Bone marrow (tissue), 2 donors: ENCODE data around the gene LZTS2.

Experiments
- DNase-seq, 2 donors: peaks; one replicate each; lab custom pipeline; 2025; lab: John Stamatoyannopoulos, UW

Gene LZTS2

DNA sequence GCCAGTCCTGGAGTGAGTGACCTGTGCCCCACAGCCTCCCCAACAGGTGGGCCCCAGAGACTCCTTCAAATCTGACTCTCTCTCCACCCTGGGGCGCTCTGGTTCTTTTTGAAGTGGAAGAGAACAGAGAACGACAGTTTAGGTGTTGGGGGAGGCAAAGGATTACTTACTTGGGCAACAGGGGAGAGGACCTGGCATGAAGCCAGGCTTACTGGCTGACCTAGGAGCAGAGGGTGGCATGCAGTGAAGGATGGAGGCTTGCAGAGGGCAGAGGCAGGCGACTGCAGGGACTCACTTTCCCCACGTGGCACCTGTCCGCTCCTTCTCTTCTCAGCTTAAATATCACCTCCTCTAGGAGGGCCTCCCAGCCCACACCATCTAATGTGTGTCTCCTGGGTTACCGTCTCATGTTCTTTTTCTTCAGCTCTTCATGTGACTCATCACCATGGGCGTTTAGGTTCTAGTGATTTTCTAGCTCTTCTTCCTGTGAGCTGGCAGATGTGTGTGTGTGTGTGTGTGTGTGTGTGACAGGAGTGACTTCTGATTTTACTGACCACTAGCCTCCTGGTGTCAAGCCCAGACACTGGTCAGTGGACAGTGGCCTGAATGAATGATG, 15.5 kb downstream of the LZTS2 start:
- peak in 1 of 2 donors; percentile 52 for DNase-seq

DNA sequence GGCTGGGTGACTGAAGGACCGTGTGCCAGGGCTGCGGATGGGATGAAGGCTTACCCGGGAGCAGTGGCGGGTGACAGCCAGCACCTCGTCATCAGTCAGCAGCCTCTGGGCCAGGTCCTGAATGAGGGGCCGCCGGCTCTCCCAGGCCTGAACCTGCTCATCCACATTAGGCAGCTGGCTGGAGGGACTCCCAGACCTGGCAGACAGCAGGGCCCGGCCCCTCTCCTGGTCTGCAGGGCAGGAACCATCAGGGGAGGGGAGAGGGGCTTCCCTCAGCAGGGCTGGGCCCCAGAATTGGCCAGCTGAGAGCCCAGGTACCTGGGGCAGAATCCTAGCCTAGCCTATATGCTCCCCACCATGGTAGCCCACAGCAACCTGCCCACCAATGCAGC, 16.0 kb downstream of the LZTS2 start:
- no peak for DNase-seq

DNA sequence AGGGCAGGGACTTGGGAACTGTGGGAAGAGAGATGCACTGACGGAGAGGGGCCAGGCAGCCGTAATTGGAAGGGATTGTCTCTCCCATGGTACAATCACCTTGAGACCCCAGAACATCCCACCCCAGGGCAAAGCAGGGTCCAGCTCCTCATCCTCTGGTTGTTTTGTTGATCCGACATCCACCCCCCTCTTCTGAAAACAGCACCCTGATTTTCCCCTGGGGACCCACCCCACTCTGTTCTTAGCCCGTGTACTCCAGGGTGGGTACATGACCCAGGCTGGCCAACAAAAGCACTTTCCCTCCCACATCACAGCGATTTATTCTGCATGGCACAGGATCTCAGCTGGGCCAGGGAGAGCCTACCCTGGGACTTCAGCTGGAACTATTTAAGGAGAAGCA, 17.2 kb downstream of the LZTS2 start:
- no peak for DNase-seq

DNA sequence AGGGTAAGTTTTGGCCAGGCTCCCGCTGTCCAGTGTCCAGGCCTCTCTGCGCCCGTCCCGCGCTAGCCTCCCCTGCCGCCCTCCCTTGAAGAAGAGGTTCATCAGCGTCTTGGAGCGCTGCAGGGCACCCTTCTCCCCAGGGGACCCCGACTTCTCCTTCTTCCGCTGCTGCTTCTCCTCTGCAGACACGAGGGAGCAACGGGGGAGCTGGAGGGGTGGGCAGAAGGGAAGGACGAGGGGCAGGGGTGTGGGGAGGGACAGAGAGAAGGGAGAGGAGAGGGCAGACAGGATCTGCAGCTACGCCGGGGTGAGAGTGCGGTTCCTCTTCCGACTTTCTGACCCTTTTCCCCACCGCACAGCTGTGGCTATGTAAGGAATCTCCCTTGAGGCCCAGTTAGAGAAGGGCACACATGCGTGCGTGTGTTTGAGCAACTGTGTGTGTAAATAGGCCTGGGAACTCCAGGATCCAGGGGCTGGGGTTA, 18.6 kb downstream of the LZTS2 start:
- DNase-seq, result no peak

DNA sequence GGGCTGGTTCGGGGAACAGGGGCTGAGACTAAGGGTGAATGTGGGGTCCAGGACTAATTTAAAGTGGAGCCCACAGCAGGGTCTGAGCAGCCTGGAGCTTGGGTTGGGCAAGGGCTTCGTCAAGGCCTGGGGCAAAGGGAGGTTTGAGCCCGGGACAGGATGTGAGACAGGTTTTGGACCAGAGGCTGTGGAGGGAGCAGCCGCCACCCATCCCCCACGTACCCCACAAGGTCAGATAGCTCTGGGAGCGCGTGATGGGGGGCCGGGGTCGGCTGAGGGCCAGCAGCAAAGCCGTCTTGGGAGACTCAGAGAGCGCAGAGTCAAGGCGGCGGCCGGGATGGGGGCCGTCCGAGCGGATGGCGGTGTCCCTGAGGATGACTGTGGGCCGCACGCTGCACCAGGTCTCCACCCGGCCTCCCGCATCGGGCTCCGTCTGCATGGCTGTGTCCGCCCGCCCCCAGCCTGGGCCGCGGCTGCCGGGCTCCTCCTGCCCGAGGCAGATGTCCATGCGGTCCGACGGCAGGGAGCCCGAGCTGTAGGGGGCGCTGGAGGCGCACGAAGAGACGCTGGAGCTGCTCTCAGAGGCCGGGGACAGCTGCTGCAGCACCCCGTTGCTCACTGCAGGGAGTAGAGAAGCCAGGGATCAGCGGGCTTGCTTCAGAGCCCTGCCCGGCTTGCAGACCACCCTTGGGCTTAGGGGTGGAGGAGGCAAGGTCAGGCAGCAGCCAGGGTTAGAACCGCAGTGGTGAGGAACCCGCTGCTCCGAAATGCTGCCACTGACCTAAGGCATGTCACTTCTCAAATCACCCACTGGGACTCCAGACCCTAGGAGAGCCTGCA, 19.2 kb downstream of the LZTS2 start:
- peak; percentile 55 to 60 for DNase-seq

DNA sequence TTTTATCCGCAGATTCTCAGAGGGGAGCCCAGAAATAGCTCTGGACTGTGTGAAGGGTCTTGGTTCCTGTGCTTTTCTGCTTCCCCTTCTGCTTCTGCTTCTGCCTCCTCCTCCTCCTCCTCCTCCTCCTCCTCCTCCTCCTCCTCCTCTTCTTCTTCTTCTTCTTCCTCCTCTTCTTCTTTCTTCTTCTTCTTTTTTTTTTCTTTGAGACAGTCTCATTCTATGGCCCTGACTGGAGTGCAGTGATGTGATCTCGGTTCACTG, 19.8 kb downstream of the LZTS2 start:
- no peak for DNase-seq

DNA sequence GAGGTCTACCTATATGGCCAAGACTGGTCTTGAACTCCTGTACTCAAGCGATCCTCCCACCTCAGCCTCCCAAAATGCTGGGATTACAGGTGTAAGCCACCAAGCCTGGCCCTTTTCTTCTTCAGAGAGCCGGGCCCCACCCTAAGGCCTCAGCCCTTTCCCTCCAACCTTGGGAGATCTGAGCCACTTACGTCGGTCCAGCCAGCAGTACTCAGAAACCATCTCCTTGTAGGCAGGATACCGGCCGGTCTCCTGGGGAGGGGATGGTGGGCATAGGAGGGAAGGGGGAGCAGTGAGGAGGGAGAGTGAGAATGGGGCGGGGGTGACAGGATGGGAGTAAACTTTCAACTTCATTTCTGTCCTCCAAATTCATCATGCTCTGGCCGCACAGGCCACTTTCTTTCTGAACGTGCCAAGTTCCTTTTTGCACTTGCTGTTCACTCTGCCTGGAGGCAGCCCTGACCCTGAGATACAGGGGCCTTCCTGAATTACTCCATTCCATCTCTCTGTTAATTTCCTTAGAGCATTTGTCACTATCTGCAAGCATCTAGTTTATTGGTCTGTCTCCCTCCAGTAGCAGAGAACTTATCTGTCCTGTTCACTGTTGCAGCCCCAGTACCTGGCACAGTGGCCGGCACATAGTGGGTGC, 20.9 kb downstream of the LZTS2 start:
- DNase-seq, result no peak

DNA sequence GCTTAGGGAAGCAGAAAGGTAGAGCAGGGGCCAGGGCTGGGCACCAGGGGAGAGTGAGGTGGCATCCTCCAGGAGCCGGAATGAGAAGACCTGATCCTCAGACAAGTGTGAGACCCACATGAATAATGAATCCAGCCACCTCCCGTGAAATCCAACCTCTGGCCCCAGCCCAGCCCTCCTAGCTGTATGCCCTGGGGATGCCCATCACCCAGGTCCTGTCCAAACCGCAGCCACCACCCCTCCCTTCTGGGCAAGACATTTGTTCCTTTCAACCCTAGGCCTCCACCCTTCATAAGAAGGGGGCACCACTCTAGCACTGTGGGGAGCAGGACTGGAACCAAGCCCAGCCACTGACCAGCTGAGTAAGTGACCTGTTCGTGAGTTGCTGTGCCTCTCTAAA, 21.6 kb downstream of the LZTS2 start:
- no peak for DNase-seq

DNA sequence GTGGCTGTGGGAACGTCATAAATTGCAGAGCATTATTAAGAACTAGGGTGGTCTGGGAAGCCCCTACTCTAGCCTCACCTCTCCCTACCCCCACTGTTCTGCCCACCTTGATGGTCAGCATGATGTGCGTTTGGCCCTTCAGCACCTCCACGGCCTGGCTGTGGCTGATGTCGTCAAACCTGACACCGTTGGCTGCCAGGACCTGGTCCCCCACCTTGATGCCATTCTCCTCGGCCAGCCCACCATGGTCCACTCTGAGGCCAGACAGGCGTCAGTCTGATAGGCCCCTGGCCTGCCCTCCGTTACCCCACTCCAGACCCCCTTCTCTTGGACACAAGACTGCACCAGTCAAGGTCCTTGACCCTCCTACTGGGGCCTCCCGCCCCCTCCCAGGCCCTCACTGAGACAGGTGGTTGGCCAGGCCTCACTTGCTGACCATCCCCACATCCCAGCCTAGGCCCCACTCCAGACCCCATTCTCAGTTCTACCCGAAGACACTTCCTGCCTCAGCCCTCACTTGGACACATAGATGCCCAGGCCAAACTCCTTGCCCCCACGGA, 22.2 kb downstream of the LZTS2 start:
- DNase-seq, result no peak

DNA sequence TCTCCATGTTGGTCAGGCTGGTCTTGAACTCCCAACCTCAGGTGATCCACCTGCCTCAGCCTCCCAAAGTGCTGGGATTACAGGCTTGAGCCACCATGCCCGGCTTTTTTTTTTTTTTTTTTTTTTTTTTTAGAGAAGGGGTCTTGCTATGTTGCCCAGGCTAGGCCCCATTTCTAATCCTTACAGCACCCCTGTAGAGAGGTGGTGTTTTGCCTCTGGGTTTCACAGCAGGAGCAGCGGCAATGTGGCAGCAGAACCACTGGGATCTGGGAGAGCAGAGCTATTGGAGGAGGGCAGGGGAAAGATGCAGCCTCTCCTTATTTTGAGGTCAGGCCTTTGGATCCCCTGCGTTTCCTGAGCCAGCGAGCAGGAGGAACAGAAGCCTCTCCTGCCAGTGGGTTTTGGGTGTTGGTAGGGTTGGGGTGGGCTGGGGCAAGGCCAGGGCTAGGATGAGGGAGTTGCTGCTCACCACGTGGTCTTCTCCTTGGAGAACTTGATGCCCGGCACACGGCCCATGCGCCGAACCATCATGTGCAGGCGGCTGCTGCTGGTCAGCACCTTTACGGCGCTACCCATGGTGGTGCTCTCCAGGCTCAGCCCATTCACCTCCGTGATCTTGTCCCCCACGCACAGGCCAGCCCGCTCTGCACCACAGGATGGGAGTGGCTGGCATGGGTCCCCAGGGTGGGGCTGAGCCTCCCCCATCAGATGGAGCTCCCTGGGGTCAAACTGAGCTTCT, 23.5 kb downstream of the LZTS2 start:
- no peak for DNase-seq

DNA sequence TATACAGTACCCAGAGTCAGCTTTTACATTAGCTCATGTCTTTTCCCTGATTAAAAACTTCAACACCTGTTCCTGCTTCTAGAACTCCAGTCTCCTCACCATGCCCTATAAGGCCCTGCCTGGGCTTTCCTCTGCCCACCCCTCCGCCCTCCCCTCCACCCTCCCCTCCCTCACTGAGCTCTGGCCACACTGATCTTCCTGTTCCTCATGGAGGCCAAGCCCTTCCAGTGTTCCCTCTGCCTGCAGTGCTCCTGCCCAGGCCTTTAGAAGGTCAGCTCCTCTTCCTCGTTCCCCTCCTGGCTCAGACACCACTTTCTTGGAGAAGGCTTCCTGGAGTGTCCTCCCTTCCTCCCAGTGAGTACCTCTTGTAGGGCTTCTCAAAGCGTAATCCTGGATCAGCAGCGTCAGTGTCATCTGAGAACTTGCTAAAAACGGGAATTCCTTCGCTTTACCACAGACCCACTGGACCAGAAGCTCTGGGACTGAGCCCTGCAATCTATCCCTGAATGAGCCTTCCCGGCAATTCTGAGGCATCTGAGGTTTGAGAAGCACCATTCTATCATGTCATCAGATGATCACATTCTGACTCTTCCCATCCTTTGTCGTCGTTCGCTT, 27.6 kb downstream of the LZTS2 start:
- DNase-seq, result no peak

DNA sequence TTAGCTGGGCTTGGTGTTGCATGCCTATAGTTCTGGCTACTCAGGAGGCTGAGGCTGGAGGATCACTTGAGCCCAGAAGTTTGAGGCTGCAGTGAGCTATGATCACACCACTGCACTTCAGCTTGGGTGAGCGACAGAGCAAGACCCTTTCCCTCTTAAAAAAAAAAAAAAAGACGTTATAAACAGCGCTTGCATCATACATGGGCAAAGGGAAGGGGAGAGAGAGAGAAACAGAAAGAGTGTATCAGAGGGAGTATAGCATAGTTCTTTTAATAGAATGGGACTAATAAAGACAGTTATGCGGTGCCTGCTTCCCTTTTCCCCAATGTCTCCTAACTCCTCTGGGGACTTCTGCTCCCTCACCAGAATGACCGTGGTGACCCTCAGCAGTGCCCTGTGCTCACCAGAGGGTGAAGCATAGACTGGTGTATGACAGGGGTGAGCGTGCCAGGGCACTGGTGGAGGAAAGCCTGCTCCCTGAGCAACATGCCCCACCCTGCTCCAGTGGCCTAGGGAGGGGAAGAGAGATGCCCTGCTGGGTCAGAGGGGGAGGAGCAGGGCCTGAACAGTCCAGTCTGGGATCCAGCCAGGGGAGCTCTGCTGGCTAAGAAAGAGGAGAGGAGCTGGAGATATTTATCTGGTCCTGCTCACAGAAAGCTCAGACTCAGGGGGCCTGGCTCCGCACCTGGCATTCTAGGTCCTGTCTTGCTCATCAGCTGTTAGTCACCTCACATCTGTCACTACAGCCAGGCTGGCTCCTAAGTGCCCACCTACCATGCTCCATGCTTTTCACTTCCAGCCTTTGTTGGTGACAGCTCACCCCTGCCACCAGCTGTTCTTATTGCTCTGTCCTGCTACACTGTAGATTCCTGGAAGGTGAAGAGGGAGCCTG, 29.1 kb downstream of the LZTS2 start:
- peak in 1 of 2 donors; percentile 26 for DNase-seq

DNA sequence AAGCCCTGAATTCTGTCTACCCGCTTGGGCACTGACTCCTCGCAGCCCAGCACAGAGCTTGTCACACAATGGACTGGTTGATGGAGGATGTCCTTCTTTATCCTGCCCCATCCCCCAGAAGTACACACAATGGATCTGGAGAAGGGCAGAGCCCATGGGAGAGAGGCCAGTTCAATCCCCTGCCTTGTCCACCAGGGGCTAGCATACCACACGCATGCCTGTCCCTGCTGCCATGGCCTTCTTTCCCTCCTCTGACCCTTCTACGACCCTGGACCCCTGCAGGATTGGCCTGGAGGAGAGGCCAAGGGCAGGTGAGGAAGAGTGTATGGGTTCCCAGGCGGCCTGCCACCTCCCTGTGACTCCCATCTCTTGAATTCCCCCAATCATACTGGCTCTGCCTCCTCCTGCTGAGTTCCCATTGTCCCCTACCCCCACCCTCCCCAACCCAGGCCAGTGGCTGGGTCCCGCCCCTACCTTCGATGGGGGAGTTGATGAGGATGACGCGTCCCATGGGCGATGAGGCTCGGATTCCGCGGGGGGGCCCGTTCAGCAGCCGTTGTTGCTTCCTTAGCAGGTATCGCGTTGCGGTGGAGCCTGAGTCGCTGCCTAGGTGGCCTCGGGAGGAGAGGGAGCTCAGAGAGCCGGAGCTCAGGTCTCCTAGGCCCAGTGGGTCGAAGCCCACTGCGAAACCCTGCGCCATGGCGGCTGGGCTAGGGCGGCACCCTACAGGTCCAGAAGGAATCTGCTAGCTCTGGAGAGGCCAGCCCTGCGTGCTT, 30.1 kb downstream of the LZTS2 start:
- DNase-seq, result no peak

DNA sequence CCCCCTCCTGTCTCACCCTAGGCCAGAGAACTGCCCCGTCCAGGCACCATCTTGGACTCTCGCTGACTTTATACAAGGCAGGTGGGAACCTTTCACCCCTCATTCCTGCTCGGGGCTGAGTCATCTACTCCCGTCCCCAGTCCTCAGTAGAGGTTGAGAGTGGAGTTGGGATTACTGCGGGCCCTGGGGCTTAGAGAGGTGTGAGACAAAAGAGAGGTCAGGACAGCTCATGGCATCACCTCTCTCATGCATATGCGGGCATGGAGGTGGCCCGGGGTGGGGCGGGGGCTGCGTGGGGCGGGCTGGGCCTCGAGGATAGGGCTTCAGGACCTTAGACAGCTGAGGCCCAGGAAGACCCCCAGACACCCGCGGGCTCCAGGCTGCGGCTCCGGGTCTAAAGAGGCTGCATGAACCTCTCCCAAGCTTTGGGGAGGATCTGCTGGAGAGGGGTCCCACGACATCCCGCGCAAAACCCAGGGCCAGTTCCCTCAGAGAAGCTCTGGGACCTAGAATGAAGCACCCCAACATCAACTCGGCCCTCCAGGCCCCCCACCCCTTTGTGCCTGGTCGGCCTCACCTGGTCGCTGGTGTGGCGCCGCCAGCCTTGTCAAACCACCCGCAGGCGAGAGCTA, 31.0 kb downstream of the LZTS2 start:
- no peak for DNase-seq

DNA sequence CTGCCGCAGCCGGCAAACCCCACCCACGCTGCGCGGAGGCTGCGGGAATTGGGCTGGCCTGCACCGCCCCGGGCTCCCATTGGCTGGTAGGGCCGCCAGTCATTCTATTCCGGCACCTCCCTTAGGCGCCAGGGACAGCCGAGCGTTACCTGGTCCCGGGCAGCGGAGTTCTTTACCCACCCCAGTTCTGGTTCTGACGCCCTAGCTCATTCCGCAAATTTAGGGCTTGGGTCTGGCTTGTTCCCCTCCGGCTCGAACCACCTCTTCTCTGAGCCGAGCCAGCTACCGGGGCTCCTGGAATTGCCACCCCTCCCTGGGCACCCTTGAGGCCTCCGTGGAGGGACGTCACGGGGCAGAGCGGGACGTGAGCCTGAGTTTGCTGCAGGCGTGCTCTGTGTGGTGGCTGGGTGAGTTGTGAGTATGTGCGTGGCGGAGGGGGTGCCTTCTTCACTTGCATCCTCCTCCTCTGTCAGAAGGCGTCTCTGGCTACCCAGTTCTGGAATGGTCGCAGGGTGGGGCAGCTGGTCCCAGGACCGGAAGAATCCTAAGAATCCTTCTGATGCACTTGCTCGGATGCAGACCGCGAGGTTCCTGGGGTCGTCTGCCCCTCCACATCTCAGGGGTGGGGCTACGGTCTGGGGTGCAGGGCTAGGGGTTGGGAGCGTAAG, 31.7 kb downstream of the LZTS2 start, which contains the start of the genes PDZD7 and SFXN3:
TSS of gene PDZD7 (minus strand) at position 2 of the 668 bp plus-strand sequence. CDS start 910 bp downstream, outside the sequence.
TSS of gene SFXN3 (plus strand) at position 107 of the 668 bp plus-strand sequence. CDS start 3,461 bp downstream, outside the sequence.
- DNase-seq, result peak; percentile 68 to 84

DNA sequence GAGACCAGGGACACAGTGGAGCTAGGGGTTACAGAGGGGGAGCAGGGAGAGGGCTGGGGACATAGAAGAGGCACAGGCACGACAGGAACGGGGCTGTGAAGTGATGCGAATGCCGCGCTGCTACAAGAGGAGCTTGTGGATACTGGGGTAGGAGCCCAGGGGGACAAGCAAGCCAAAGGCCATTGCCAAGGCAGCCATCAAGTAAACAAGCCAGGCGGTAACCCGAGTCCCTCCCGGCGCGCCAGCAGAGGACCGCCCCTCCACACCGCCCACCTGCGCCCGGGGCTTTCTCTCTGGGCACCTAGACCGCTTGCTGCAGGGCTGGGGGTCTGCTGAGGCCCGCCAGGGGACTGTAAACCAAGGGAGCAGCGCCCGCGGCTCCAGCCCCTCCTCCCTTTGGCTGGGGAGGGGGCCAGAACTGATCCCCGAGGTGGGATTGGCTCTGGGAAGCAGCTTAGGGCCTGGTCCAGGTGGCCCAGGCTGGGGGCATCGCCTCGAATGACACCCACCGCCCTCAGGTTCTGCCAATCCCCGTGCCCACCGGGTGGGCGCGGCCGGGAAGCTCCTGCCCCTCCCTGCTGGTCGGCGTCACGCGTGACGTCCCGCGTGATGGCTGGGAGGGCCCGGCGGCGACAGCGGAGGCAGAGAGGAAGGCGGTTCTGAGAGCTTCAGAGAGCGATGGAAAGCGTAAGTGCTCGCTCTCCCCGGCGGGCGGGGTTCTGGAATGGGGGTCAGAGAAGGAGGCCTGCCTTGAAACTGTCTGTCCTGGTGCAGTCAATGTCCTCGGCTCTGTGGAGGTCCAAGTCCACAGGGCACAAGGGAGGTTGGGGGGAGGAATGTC, 32.4 kb downstream of the LZTS2 start:
- DNase-seq, result peak; percentile 59 to 68

DNA sequence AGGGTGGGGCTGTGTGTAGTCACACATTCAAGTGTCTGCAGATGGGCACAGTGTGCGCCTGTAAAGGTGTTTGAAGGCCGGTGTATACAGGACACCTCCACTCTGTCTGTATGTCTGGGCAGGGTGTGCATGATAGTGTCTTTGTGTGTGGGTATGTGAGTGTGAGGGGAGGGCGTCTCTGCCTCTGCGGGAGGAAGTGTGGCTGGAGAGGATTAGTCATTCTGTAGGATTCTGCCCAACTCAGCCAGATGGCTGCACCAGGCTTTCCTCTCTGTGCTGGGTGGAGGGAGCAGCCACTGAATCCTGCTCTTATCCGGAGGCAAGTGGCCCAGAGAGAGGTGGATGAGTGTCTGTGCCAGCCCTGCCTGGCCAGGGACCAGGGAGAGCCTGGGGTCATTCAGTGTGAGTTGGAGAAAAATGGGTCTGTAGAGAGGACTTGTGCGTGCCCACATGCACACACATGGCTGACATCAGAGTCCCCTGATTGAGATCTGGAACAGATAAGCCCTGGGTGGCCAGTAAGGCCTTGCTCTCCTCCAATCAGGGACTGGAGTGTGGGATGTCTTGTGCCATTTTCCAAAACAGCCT, 33.1 kb downstream of the LZTS2 start:
- peak in 1 of 2 donors; percentile 97 for DNase-seq
